SK-N-SH treated with all-trans-retinoic acid at 6 μM for 48 hours (cell line): Measurements from ENCODE around the gene MAPK6.
A peak's percentile ranks its signal among the peaks of the same experiment; 100 is the strongest.

Source experiments
- ATAC-seq: fragments of 200-7000 bp; cut with Tn5 transposase; 3 replicates; pipeline ENCODE4 v1.9.1; 2020; ENCODE audit warnings: mild to moderate bottlenecking, moderate library complexity
- ARNTL ChIP-seq: fragments of 450-650 bp; formaldehyde crosslinking; IDR thresholded peaks from 2 replicates; pipeline ENCODE4 v1.5.0; 2020; ENCODE audit warnings: low read depth, mild to moderate bottlenecking, moderate library complexity, borderline replicate concordance
- CSDC2 ChIP-seq: fragments of 250-450 bp; sonication (Bioruptor Pico); IDR thresholded peaks from 2 replicates; pipeline ENCODE4 v1.5.0; 2020; ENCODE audit warnings: mild to moderate bottlenecking, moderate library complexity
- GLIS3 ChIP-seq: fragments of 250-450 bp; sonication (Bioruptor Pico); IDR thresholded peaks from 2 replicates; pipeline ENCODE4 v1.5.0; 2020; ENCODE audit warnings: mild to moderate bottlenecking, moderate library complexity
- ISL1 ChIP-seq: fragments of 250-450 bp; sonication (Bioruptor Pico); IDR thresholded peaks from 2 replicates; pipeline ENCODE4 v2.1.2; 2022; ENCODE audit warnings: mild to moderate bottlenecking, moderate library complexity
- OSR1 ChIP-seq: fragments of 250-450 bp; sonication (Bioruptor Pico); IDR thresholded peaks from 2 replicates; pipeline ENCODE4 v1.8.0; 2022; ENCODE audit warnings: moderate library complexity, mild to moderate bottlenecking, inconsistent platforms
- PPARA ChIP-seq: fragments of 250-450 bp; sonication (Bioruptor Pico); IDR thresholded peaks from 2 replicates; pipeline ENCODE4 v1.5.0; 2020; ENCODE audit warnings: mild to moderate bottlenecking, borderline replicate concordance
- SNAI2 ChIP-seq: fragments of 250-450 bp; sonication (Bioruptor Pico); IDR thresholded peaks from 2 replicates; pipeline ENCODE4 v1.5.0; 2020; ENCODE audit warnings: mild to moderate bottlenecking, moderate library complexity
- TCF4 ChIP-seq: fragments of 250-450 bp; sonication (Bioruptor Pico); IDR thresholded peaks from 2 replicates; pipeline ENCODE4 v1.8.0; 2021; ENCODE audit warnings: mild to moderate bottlenecking, moderate library complexity, borderline replicate concordance
- TOX ChIP-seq: fragments of 250-450 bp; sonication (Bioruptor Pico); IDR thresholded peaks from 2 replicates; pipeline ENCODE4 v1.8.0; 2021; ENCODE audit warnings: mild to moderate bottlenecking, moderate library complexity, borderline replicate concordance
- ZC3H10 ChIP-seq: fragments of 250-450 bp; sonication (Bioruptor Pico); IDR thresholded peaks from 2 replicates; pipeline ENCODE4 v1.5.1; 2021; ENCODE audit warnings: mild to moderate bottlenecking, moderate library complexity
- ZFP3 ChIP-seq: fragments of 250-450 bp; sonication (Bioruptor Pico); IDR thresholded peaks from 2 replicates; pipeline ENCODE4 v1.5.0; 2020; ENCODE audit warnings: mild to moderate bottlenecking, moderate library complexity
- ZFP30 ChIP-seq: fragments of 450-650 bp; formaldehyde crosslinking; IDR thresholded peaks from 2 replicates; pipeline ENCODE4 v1.5.0; 2022; ENCODE audit warnings: mild to moderate bottlenecking, moderate library complexity
- ZNF565 ChIP-seq: fragments of 450-650 bp; formaldehyde crosslinking; conservative IDR thresholded peaks from 2 replicates; pipeline ENCODE4 v1.5.0; 2020; ENCODE audit warnings: low read depth, mild to moderate bottlenecking, moderate library complexity
- ZNF70 ChIP-seq: fragments of 450-650 bp; formaldehyde crosslinking; IDR thresholded peaks from 2 replicates; pipeline ENCODE4 v1.5.0; 2020; ENCODE audit warnings: mild to moderate bottlenecking, moderate library complexity
- TF ChIP-seq, protein P1 (sequence below): fragments of 250-450 bp; sonication (Bioruptor Pico); IDR thresholded peaks from 2 replicates; pipeline ENCODE4 v1.5.0; 2020; ENCODE audit warnings: mild to moderate bottlenecking, moderate library complexity
- TF ChIP-seq, protein P2 (sequence below): fragments of 250-450 bp; sonication (Bioruptor Pico); IDR thresholded peaks from 2 replicates; pipeline ENCODE4 v1.5.1; 2021; ENCODE audit warnings: mild to moderate bottlenecking, moderate library complexity
- TF ChIP-seq, protein P3 (sequence below): fragments of 250-450 bp; sonication (Bioruptor Pico); IDR thresholded peaks from 2 replicates; pipeline ENCODE4 v1.5.1; 2020; ENCODE audit warnings: low read depth, mild to moderate bottlenecking, moderate library complexity
- TF ChIP-seq, protein P4 (sequence below): fragments of 250-450 bp; sonication (Bioruptor Pico); IDR thresholded peaks from 2 replicates; pipeline ENCODE4 v1.8.0; 2020; ENCODE audit warnings: mild to moderate bottlenecking, moderate library complexity, borderline replicate concordance

Gene MAPK6

DNA sequence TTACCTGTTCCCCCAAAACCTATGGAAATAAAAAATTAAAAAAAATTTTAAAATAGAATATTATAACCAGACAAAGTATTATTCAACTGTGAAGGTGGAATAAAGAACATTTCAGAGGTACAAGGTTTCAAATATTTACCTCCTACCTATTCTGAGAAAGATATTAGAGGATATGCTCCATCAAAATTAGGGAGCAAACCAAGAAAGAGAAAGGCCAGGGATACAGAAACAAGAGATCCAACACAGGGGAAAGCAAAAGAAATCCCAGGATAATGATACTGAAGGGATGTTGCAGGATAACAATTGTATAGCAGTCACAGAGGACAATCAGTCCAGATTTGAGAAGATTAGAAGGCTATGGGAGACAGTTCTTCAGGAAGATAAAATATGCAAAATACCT, 71.2 kb downstream of the MAPK6 start (continued):
- TF ChIP-seq, protein P1, sequence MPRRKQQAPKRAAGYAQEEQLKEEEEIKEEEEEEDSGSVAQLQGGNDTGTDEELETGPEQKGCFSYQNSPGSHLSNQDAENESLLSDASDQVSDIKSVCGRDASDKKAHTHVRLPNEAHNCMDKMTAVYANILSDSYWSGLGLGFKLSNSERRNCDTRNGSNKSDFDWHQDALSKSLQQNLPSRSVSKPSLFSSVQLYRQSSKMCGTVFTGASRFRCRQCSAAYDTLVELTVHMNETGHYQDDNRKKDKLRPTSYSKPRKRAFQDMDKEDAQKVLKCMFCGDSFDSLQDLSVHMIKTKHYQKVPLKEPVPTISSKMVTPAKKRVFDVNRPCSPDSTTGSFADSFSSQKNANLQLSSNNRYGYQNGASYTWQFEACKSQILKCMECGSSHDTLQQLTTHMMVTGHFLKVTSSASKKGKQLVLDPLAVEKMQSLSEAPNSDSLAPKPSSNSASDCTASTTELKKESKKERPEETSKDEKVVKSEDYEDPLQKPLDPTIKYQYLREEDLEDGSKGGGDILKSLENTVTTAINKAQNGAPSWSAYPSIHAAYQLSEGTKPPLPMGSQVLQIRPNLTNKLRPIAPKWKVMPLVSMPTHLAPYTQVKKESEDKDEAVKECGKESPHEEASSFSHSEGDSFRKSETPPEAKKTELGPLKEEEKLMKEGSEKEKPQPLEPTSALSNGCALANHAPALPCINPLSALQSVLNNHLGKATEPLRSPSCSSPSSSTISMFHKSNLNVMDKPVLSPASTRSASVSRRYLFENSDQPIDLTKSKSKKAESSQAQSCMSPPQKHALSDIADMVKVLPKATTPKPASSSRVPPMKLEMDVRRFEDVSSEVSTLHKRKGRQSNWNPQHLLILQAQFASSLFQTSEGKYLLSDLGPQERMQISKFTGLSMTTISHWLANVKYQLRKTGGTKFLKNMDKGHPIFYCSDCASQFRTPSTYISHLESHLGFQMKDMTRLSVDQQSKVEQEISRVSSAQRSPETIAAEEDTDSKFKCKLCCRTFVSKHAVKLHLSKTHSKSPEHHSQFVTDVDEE (CRISPR knock-in tag), result no peak
- TF ChIP-seq GLIS3 (no peak), ZNF70 (CRISPR knock-in tag) (no peak), ARNTL (CRISPR knock-in tag) (no peak)
- TF ChIP-seq, protein P2, sequence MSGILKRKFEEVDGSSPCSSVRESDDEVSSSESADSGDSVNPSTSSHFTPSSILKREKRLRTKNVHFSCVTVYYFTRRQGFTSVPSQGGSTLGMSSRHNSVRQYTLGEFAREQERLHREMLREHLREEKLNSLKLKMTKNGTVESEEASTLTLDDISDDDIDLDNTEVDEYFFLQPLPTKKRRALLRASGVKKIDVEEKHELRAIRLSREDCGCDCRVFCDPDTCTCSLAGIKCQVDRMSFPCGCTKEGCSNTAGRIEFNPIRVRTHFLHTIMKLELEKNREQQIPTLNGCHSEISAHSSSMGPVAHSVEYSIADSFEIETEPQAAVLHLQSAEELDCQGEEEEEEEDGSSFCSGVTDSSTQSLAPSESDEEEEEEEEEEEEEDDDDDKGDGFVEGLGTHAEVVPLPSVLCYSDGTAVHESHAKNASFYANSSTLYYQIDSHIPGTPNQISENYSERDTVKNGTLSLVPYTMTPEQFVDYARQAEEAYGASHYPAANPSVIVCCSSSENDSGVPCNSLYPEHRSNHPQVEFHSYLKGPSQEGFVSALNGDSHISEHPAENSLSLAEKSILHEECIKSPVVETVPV (CRISPR knock-in tag), result no peak
- TF ChIP-seq, protein P3, sequence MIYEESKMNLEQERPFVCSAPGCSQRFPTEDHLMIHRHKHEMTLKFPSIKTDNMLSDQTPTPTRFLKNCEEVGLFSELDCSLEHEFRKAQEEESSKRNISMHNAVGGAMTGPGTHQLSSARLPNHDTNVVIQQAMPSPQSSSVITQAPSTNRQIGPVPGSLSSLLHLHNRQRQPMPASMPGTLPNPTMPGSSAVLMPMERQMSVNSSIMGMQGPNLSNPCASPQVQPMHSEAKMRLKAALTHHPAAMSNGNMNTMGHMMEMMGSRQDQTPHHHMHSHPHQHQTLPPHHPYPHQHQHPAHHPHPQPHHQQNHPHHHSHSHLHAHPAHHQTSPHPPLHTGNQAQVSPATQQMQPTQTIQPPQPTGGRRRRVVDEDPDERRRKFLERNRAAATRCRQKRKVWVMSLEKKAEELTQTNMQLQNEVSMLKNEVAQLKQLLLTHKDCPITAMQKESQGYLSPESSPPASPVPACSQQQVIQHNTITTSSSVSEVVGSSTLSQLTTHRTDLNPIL (CRISPR knock-in tag), result no peak
- TF ChIP-seq, all 23 proteins: peak for 0

DNA sequence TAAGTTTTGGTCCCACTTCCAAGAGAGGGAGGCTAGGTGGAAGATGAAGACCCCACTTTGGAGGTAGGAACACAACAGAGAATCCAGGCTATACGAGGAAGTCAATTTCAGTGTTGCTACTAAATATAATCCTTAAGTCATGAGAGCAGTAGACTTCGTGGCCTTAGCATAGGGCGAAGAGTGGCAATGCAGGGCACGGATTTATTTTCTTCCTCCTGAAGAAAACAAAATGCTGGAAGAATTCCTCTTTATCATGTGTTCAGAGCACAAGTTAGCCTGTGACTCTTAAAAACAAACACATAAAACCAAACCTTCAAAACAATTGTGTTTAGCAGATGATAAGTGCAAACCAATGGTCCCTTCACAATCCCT, 74.1 kb downstream of the MAPK6 start:
- TF ChIP-seq ZNF70 (CRISPR knock-in tag) (no peak), TCF4 (CRISPR knock-in tag) (no peak), TOX (CRISPR knock-in tag) (no peak), ZNF565 (CRISPR knock-in tag) (no peak), ARNTL (CRISPR knock-in tag) (no peak), CSDC2 (CRISPR knock-in tag) (no peak), ZFP30 (no peak)
- TF ChIP-seq, protein P2 (CRISPR knock-in tag), result no peak
- TF ChIP-seq, protein P3 (CRISPR knock-in tag), result no peak
- TF ChIP-seq, all 23 proteins: peak for 0
- peak; percentile 5 for ATAC-seq

DNA sequence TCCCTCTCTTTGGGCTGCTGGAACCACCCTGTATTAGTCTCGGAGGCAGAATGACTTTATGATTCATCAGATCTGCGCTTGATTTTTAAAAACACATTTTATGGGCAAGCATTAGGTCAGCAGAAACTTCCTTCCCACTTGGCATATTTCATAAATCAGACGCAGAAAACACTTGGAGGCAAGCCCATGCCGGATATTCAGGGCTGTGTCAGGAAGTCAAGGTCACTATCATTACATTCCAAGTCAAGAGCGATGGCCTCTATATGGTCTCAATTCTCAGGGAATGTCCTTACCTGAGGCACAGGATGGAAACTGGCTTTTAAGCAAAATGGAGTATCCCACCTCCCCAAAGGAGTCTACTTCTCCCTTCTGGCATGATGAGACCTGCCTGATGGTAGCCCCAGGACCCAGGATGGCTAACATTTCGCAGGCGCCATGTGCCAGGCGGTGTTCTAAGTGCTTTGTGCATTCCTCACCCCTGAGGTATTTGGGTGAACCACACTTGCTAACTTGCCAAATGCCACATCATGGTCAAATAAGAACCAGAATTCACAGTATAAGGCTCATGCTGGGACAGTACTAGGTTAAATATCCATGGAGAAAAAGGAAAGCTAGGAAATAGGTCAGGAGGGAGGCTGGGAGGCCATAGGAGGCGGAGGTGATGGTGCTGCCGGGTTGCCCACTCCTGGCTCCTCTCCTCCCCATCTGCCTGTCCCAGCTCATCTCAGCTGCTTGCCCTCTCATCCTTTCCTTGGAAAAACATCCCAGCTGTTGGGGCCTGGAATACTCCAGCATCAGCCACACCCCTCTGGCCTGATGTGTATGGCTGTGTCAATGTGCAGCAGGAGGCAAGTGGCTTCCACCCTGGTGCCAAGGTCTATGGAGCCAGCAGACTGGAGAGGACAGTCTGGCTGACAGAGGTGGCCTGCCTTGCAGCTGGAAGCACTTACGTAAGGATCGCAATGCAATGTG, 74.8 kb downstream of the MAPK6 start:
- ATAC-seq, result peak; percentile 87
- TF ChIP-seq ZFP3 (peak; percentile 70; the same call in 1 of the 2 replicates), ZFP30 (no peak), TOX (CRISPR knock-in tag) (peak; percentile 4; the same call in 1 of the 2 replicates), PPARA (no peak), SNAI2 (CRISPR knock-in tag) (no peak), ZC3H10 (CRISPR knock-in tag) (peak; percentile 45; the same call in 1 of the 2 replicates), OSR1 (CRISPR knock-in tag) (no peak), ZNF70 (CRISPR knock-in tag) (no peak), CSDC2 (CRISPR knock-in tag) (peak; percentile 23; the same call in 1 of the 2 replicates), ISL1 (CRISPR knock-in tag) (peak; percentile 87)
- TF ChIP-seq, protein P3 (CRISPR knock-in tag), result peak; percentile 75; the same call in 1 of the 2 replicates
- TF ChIP-seq, protein P4, sequence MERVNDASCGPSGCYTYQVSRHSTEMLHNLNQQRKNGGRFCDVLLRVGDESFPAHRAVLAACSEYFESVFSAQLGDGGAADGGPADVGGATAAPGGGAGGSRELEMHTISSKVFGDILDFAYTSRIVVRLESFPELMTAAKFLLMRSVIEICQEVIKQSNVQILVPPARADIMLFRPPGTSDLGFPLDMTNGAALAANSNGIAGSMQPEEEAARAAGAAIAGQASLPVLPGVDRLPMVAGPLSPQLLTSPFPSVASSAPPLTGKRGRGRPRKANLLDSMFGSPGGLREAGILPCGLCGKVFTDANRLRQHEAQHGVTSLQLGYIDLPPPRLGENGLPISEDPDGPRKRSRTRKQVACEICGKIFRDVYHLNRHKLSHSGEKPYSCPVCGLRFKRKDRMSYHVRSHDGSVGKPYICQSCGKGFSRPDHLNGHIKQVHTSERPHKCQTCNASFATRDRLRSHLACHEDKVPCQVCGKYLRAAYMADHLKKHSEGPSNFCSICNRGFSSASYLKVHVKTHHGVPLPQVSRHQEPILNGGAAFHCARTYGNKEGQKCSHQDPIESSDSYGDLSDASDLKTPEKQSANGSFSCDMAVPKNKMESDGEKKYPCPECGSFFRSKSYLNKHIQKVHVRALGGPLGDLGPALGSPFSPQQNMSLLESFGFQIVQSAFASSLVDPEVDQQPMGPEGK (CRISPR knock-in tag), result peak; percentile 39; the same call in 1 of the 2 replicates
